Measurements from ENCODE around the gene EPHB1.

DNA sequence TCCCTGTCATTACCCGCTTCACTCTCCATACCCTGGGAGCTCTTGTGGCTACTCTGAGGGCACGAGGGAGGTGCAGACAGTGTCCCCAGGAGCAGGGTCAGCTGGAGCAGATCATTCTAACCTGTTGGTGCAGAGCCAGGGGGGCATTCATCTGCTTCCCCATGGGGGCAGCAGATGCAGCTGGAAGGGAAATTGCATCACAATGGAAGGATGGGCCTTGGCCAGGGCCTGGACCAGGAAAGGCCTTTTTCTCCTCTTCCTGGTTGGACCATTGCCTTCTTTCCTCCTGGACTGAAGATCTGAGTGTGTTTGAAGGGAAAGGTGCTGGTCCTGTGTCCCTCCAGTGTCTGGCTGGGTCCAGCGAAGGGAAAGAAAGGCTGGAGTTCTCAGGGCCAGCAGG lies 55.7 kb downstream of the EPHB1 start:
- TF ChIP-seq SIN3A (IDR thresholded peaks at IDR 0.05; ENCODE audit: borderline replicate concordance, insufficient read depth, low read length) (no peak), POLR2AphosphoS5 (IDR thresholded peaks at IDR 0.05; ENCODE audit: low read depth, low read length) (no peak), TAF1 (IDR thresholded peaks at IDR 0.05; ENCODE audit: borderline replicate concordance, insufficient read depth, low read length) (no peak)
- TF ChIP-seq, protein P1, sequence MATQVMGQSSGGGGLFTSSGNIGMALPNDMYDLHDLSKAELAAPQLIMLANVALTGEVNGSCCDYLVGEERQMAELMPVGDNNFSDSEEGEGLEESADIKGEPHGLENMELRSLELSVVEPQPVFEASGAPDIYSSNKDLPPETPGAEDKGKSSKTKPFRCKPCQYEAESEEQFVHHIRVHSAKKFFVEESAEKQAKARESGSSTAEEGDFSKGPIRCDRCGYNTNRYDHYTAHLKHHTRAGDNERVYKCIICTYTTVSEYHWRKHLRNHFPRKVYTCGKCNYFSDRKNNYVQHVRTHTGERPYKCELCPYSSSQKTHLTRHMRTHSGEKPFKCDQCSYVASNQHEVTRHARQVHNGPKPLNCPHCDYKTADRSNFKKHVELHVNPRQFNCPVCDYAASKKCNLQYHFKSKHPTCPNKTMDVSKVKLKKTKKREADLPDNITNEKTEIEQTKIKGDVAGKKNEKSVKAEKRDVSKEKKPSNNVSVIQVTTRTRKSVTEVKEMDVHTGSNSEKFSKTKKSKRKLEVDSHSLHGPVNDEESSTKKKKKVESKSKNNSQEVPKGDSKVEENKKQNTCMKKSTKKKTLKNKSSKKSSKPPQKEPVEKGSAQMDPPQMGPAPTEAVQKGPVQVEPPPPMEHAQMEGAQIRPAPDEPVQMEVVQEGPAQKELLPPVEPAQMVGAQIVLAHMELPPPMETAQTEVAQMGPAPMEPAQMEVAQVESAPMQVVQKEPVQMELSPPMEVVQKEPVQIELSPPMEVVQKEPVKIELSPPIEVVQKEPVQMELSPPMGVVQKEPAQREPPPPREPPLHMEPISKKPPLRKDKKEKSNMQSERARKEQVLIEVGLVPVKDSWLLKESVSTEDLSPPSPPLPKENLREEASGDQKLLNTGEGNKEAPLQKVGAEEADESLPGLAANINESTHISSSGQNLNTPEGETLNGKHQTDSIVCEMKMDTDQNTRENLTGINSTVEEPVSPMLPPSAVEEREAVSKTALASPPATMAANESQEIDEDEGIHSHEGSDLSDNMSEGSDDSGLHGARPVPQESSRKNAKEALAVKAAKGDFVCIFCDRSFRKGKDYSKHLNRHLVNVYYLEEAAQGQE (IDR thresholded peaks at IDR 0.05; ENCODE audit: insufficient read depth in 1 of 2, low read depth in 2 of 2, low read length in 2 of 2): no peak

All from PFSK-1 (cell line).